Neural progenitor cell (in vitro differentiated cells): ENCODE results near the gene MAN1A2. TPM values are rescaled to one million over a fixed set of nuclear protein-coding genes. Genes with fewer than 3 reads are reported as not detected.

Source experiments
- DNase-seq: peaks from one replicate; pipeline ENCODE4 v3.0.0-alpha.2; 2016; ENCODE audit warnings: low spot score
- H2AFZ ChIP-seq: fragments of 200-600 bp; sonication (generic); replicated peaks from 2 replicates; pipeline ENCODE4 v1.6.1; 2016; ENCODE audit warnings: antibody characterized with exemption
- H3F3A ChIP-seq: fragments of 200-600 bp; sonication (generic); 2 replicates; pipeline ENCODE4 v1.6.1; 2016; ENCODE audit warnings: antibody characterized with exemption, low read depth
- H3K27ac ChIP-seq: fragments of 200-600 bp; sonication (generic); 2 replicates; pipeline ENCODE4 v1.5.1; 2016; ENCODE audit warnings: mild to moderate bottlenecking
- H3K27me3 ChIP-seq: fragments of 200-600 bp; sonication (generic); 2 replicates; pipeline ENCODE4 v1.6.1; 2016; ENCODE audit warnings: mild to moderate bottlenecking, moderate library complexity
- H3K36me3 ChIP-seq: fragments of 200-600 bp; sonication (generic); 2 replicates; pipeline ENCODE4 v1.5.1; 2016
- H3K4me1 ChIP-seq: fragments of 200-600 bp; sonication (generic); 2 replicates; pipeline ENCODE4 v1.6.1; 2016; ENCODE audit warnings: mixed run types
- H3K4me2 ChIP-seq: fragments of 200-600 bp; sonication (generic); 2 replicates; pipeline ENCODE4 v1.6.1; 2016
- H3K4me3 ChIP-seq: fragments of 200-600 bp; sonication (generic); 2 replicates; pipeline ENCODE4 v1.5.1; 2016
- H3K79me2 ChIP-seq: fragments of 200-600 bp; sonication (generic); 2 replicates; pipeline ENCODE4 v1.6.1; 2016; ENCODE audit warnings: low read depth
- H3K9ac ChIP-seq: fragments of 200-600 bp; sonication (generic); 2 replicates; pipeline ENCODE4 v1.6.1; 2016
- H3K9me3 ChIP-seq: fragments of 200-600 bp; sonication (generic); 2 replicates; pipeline ENCODE4 v1.5.1; 2016; ENCODE audit warnings: low read depth
- H4K20me1 ChIP-seq: fragments of 200-600 bp; sonication (generic); 2 replicates; pipeline ENCODE4 v1.6.1; 2016; ENCODE audit warnings: low read depth
- H3K27ac Mint-ChIP-seq: 3 replicates; pipeline ENCODE4 v1.8.0; 2021; ENCODE audit warnings: mixed read lengths
- H3K27me3 Mint-ChIP-seq: 2 replicates; pipeline ENCODE4 v1.8.0; 2022; ENCODE audit warnings: low read depth, mild to moderate bottlenecking, inconsistent platforms, moderate library complexity, mixed read lengths; ENCODE audit not compliant: insufficient read depth
- H3K36me3 Mint-ChIP-seq: 3 replicates; pipeline ENCODE4 v1.8.0; 2021; ENCODE audit warnings: mixed read lengths
- H3K4me1 Mint-ChIP-seq: 3 replicates; pipeline ENCODE4 v1.8.0; 2021; ENCODE audit warnings: mixed read lengths
- H3K4me3 Mint-ChIP-seq: 3 replicates; pipeline ENCODE4 v1.8.0; 2021; ENCODE audit warnings: mild to moderate bottlenecking, moderate library complexity, mixed read lengths
- H3K9me3 Mint-ChIP-seq: 3 replicates; pipeline ENCODE4 v1.8.0; 2020; ENCODE audit warnings: mixed read lengths
- EZH2 ChIP-seq: fragments of 200-600 bp; sonication (generic); IDR thresholded peaks from 2 replicates; pipeline ENCODE4 v1.6.1; 2017; ENCODE audit warnings: antibody characterized with exemption, mild to moderate bottlenecking, moderate library complexity
- EZH2phosphoT487 ChIP-seq: fragments of 200-600 bp; sonication (generic); IDR thresholded peaks from 2 replicates; pipeline ENCODE4 v1.6.1; 2017; ENCODE audit warnings: antibody characterized with exemption
- total RNA-seq: library from RNA; depleted of rRNA; stranded (reverse); fragments of >200 nt; gene quantifications from 2 replicates; pipeline ENCODE4 v1.2.3, GENCODE V29; 2015; ENCODE audit warnings: low replicate concordance
- TF ChIP-seq, protein P1 (sequence below): fragments of 200-600 bp; sonication (generic); IDR thresholded peaks from 2 replicates; pipeline ENCODE4 v1.5.1; 2017; ENCODE audit warnings: antibody characterized with exemption, mild to moderate bottlenecking

The MAN1A2 gene
- total RNA-seq, 1 donor from 2014 or later = 28.6 TPM

DNA sequence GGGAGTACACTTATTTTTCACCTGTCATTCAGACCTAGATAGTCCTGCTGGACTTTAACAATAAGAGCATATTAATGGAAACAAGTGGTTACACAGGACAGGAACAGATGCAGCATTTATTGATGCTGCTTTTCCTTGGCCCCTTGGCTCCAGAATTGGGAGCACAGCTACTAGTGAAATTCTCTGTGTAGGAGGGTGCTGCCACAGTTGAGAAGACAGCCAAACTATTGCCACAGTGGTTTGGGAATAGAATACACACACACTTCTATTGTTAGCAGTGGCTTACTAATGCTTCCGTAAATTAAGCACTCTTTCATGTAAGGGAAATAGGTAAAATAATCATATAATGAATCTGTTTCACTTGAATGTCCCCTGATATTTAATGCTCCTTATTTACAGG is 133.3 kb downstream of the MAN1A2 start:
- DNase-seq = no peak
- H3K9me3 Mint-ChIP-seq = no peaks in the 10 kb centered on the region
- no peak overlapping the region for H3K4me3 Mint-ChIP-seq
- no peak overlapping the region for H3K4me3 ChIP-seq
- TF ChIP-seq EZH2phosphoT487 (no peak), EZH2 (no peak)
- TF ChIP-seq, protein P1, sequence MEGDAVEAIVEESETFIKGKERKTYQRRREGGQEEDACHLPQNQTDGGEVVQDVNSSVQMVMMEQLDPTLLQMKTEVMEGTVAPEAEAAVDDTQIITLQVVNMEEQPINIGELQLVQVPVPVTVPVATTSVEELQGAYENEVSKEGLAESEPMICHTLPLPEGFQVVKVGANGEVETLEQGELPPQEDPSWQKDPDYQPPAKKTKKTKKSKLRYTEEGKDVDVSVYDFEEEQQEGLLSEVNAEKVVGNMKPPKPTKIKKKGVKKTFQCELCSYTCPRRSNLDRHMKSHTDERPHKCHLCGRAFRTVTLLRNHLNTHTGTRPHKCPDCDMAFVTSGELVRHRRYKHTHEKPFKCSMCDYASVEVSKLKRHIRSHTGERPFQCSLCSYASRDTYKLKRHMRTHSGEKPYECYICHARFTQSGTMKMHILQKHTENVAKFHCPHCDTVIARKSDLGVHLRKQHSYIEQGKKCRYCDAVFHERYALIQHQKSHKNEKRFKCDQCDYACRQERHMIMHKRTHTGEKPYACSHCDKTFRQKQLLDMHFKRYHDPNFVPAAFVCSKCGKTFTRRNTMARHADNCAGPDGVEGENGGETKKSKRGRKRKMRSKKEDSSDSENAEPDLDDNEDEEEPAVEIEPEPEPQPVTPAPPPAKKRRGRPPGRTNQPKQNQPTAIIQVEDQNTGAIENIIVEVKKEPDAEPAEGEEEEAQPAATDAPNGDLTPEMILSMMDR = no peak
- H3K9ac ChIP-seq = no peak overlapping the region
- H3K27ac ChIP-seq = no peak overlapping the region
- H3F3A ChIP-seq = no peaks in the 10 kb centered on the region
- H3K4me2 ChIP-seq = no peak overlapping the region
- H3K36me3 Mint-ChIP-seq = peaks cover 3% of the 10 kb centered on the region
- no peaks in the 10 kb centered on the region for H3K4me1 ChIP-seq
- H3K27me3 Mint-ChIP-seq = no peaks in the 10 kb centered on the region
- no peaks in the 10 kb centered on the region for H3K27me3 ChIP-seq
- H3K36me3 ChIP-seq = peaks cover 7% of the 10 kb centered on the region
- no peak overlapping the region for H3K27ac Mint-ChIP-seq
- no peaks in the 10 kb centered on the region for H4K20me1 ChIP-seq
- no peaks in the 10 kb centered on the region for H3K79me2 ChIP-seq
- no peaks in the 10 kb centered on the region for H3K9me3 ChIP-seq
- no peaks in the 10 kb centered on the region for H3K4me1 Mint-ChIP-seq
- no peak overlapping the region for H2AFZ ChIP-seq

DNA sequence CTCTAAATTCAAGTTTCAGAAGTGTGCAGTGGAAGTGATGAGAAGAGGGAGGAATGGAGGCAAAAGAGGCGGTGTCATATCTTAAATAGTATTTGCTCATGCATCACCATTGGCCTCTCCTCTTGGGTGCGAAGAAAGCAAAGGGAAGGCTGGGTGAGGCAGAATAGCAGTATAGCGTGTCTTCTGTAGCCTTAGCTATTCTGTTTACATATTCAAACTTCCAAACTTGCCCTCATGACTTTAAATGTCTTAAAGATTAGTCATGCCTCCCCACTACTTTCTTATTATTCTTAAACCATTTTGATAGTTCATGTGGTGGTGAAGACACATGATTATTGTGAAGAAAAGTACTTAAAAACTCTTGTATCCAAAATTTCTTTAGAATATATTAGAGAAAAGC is 134.0 kb downstream of the MAN1A2 start:
- no peak overlapping the region for H3K4me2 ChIP-seq
- no peaks in the 10 kb centered on the region for H3K9me3 ChIP-seq
- no peaks in the 10 kb centered on the region for H3K27me3 ChIP-seq
- H3K36me3 ChIP-seq = peaks cover 7% of the 10 kb centered on the region
- H3K9me3 Mint-ChIP-seq = no peaks in the 10 kb centered on the region
- H3K27ac Mint-ChIP-seq = no peak overlapping the region
- no peaks in the 10 kb centered on the region for H3K79me2 ChIP-seq
- no peaks in the 10 kb centered on the region for H3K4me1 Mint-ChIP-seq
- no peak overlapping the region for H3K4me3 Mint-ChIP-seq
- DNase-seq = no peak
- no peak overlapping the region for H2AFZ ChIP-seq
- no peak overlapping the region for H3K9ac ChIP-seq
- no peaks in the 10 kb centered on the region for H4K20me1 ChIP-seq
- no peak overlapping the region for H3K4me3 ChIP-seq
- TF ChIP-seq EZH2phosphoT487 = no peak
- TF ChIP-seq, protein P1 = no peak
- TF ChIP-seq EZH2 = no peak
- peaks cover 3% of the 10 kb centered on the region for H3K36me3 Mint-ChIP-seq
- no peak overlapping the region for H3K27ac ChIP-seq
- no peaks in the 10 kb centered on the region for H3K27me3 Mint-ChIP-seq
- no peaks in the 10 kb centered on the region for H3K4me1 ChIP-seq
- H3F3A ChIP-seq = no peaks in the 10 kb centered on the region

DNA sequence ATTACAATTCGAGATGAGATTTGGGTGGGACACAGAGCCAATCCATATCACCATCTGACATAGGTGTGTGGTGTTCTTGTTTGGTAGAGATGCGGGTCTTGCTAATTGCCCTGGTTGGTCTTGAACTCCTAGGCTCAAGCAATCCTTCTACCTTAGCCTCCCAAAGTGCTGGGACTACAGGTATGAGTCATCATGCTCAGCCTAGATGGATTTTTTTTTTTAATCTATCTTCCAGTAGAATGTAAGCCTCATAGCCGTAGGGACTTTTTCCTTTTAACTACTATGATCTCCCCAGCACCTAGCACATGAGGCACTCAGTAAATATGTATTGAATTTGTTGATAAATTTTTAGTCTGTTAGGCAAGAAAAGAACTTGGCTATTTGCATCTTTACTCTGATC is 144.0 kb downstream of the MAN1A2 start:
- Histone ChIP-seq H3K36me3 (no peaks in the 10 kb centered on the region), H3K79me2 (no peaks in the 10 kb centered on the region), H3K27me3 (no peaks in the 10 kb centered on the region), H3K9ac (no peak overlapping the region), H3K9me3 (no peaks in the 10 kb centered on the region), H3K27ac (no peak overlapping the region), H3F3A (peaks cover 12% of the 10 kb centered on the region), H2AFZ (no peak overlapping the region), H3K4me2 (no peak overlapping the region), H3K4me1 (peaks cover 9% of the 10 kb centered on the region), H4K20me1 (no peaks in the 10 kb centered on the region), H3K4me3 (no peak overlapping the region)
- no peak for DNase-seq
- Mint-ChIP-seq H3K4me3 (no peak overlapping the region), H3K27ac (no peak overlapping the region), H3K36me3 (peaks cover 4% of the 10 kb centered on the region), H3K9me3 (no peaks in the 10 kb centered on the region), H3K27me3 (no peaks in the 10 kb centered on the region), H3K4me1 (no peaks in the 10 kb centered on the region)
- TF ChIP-seq, protein P1 = no peak
- TF ChIP-seq EZH2 (no peak), EZH2phosphoT487 (no peak)
